Fibroblast of skin of scalp (primary cell): ENCODE results near the gene PIKFYVE.
"Not testable (repeated sequence)": the region's sequence is repeated elsewhere in the genome, so short reads cannot be mapped to it uniquely, and the experiment has no call there.

Source experiments
- DNase-seq: peaks from one replicate; pipeline ENCODE4 v3.0.0-alpha.2; 2013

Gene PIKFYVE

DNA sequence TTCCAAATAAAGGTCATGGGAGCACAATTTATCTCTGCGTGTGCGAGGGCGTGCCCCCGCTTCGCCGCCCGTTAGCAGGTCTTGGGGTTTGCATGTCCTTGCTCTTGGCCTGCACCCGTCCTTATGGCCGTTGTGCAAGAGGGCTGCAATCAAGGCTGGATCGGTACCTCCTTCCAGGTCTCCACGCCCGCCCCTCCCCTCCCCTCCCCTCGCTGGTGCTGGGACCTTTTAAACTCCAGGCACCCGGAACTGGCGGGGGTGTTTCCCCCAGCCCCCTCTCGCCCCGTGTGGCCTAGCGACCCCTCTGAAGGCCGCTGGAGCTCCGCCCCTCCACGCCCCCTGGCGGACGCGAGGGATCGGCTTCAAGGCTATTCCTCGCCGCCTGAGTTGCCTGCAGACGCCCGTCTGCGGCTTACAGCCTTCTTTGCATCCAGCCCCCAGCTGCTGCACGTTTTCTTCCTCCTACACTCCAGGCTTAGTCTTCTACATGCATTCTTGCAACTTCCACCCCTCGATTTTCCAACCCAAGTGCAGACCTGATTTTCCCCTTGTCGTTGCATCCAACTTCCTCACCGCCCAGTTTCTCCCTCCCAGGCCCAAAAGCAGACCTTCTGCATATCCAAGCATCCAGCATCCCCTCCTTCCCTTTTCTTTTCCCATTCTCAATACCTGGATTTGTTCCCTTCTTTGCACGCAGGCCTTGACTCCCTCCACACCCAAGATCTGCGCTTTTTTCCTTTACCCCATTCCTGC lies 11.8 kb upstream of the PIKFYVE start:
- DNase-seq, result peak; percentile 77

DNA sequence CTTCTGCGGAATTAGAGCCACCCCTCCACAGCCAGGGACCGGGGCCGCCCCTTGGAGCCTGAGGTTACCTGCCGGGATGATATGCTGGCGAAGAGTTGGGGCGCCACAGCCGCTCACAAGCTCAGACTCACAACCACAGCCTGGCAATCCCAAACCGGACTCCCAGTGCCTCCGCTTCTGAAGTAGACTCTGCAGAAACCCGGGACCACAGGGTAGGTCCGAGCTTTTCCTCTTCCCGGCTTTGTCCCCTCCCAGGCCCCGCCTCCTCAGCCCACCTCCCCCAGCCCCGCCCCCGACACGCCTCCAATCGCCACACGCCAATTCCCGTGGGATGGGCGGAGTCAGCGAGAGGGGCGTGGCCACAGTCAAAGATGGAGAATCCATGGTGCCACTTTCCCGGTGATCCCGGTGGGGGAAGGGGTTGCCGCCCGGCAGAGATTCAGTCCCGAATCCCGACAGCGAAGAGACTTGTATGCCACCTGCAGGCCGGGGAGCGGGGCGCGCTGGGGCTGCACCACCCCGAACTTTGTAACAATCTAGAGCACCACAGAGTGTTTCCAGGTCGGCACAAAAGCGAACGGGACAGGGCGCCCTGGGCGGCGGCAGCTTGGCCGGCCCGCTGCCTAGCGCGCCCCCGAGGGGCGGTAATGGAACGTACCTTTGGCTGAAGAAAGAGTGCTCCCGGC lies 11.0 kb upstream of the PIKFYVE start, which contains the start of gene IDH1:
Gene IDH1 (minus strand): TSS at position 201 of the 686 bp plus-strand sequence. CDS start 3,520 bp downstream, outside the sequence.
- DNase-seq, result peak; percentile 97

DNA sequence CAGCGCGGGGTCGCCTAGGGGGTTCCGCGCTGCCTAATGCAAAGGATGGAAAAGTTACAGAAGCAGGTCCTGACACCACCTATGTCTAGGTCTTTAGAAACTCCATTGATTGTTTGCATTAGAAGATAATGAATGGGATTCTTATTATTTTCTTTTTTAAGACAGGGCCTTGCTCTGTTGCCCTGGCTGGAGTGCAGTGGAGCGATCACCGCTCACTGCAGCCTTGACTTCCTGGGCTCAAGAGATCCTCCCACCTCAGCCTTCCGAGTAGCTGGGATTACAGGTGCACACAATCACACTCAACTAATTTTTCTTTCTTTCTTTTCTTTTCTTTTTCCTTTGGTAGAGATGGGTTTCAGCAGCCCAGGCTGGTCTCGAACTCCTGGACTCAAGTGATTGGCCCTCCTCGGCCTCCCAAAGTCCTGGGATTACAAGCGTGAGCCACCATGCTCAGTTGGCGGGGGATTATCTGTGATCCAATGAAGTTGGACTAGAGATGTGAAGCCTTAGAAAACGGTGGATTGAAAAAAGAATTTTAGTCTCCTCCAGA lies 10.4 kb upstream of the PIKFYVE start:
- no peak for DNase-seq

DNA sequence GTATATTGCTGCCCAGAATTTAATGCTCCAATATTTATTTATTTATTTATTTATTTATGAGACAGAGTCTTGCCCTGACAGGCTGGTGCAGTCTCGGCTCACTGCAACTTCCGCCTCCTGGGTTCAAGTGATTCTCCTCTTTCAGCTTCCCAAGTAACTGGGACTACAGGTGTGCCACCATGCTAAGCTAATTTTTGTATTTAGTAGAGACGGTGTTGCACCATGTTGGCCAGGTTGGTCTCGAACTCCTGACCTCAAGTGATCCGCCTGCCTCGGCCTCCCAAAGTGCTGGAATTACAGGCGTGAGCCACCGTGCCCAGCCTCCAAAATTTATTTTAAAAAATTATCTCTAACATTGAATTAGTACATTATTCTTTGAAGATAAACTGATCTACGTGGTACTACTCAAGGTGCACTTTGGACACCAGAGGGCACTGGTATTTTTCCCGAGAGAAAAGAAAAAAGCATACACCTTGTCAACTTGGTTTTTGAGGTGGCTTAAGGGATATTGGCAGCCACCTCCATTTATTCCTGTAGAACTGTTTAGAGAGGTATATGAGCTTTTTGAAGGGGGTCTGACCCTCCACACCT lies 9.8 kb upstream of the PIKFYVE start:
- no peak for DNase-seq

DNA sequence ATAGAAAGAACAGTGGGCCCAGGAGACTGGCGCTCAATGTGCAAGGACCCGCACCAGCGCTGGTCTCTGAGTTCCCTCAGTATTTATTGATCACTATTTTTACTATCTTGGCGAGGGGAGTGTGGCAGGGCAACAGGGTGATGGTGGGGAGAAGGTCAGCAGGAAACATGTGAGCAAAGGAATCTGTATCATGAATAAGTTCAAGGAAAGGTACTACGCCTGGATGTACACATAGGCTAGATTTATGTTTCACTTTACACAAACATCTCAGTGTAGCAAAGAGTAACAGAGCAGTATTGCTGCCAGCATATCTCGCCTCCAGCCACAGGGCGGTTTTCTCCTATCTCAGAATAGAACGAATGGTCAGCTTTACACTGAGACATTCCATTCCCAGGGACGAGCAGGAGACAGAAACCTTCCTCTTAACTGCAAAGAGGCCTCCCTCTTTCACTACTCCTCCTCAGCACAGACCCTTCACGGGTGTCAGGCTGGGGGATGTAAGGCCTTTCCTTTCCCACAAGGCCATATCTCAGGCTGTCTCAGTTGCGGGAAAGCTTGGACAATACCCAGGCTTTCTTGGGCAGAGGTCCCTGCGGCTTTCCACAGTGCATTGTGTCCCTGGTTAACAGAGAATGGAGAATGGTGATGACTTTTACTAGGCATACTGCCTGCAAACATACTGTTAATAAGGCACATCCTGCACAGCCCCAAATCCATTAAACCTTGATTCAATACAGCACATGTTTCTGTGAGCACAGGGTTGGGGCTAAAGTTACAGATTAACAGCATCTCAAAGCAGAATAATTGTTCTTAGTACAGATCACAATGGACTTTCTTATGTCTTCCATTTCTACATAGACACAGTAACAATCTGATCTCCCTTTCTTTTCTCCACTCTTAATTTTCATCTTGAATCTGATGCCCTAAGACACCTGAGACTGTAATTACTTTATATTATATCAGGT lies 8.9 kb upstream of the PIKFYVE start:
- DNase-seq, result not testable (repeated sequence)

DNA sequence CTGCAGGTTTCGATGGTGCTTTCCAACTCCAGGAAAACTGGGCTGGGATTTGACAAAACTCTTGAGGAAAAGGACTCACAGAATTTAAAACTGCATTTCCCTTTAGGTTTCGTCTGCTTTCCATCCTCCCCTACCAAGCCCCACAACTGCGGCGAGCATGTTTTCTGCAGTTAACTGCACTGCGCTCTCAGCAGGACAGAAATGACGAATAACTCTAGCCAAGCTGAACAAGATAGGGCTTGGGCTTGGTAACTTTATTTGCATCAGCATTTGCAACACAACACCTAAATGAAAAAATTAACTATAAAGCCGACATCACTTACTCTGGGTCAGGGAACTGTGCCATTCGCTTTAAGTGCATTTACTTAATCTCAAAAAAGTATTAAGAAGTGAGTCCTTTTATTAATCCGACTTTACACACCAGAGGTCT lies 669 bp upstream of the PIKFYVE start:
- peak; percentile 39 for DNase-seq

DNA sequence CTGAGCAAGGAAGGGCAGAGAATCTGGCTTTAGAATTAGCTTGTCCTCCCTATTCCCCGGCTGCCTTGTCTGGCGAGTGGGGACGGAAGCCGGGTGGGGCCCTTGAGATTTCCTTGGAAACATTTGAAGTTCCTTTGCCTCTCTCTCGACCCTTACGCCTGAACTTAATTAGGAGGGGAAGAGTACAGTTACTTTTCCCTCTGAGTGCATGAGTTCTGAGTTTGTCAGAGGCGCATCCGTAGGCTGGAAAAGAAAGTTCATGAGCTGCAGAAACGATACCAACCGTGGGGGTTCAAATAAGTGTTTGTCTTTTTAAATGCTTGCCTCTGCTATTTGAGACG lies 468 bp downstream of the PIKFYVE start:
- DNase-seq, result no peak

DNA sequence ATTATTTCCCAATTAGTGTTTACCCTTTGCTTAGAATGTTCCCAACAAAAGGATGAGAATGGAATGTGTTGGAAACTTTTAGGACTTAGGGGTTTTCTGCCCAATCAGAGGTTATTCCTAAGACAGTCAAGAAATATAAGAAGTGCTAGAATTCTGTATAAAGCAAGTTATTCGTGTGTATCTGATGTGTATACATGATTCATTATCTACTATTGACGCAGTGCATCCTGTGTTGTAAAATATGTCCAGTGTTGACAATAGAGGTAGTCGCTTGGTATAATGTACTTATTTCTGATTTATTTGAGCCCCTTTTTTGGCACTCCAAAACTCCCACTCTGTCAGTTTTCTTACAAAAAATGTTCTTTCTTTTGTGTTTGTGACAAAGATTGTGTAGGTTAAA lies 881 bp downstream of the PIKFYVE start:
- no peak for DNase-seq

DNA sequence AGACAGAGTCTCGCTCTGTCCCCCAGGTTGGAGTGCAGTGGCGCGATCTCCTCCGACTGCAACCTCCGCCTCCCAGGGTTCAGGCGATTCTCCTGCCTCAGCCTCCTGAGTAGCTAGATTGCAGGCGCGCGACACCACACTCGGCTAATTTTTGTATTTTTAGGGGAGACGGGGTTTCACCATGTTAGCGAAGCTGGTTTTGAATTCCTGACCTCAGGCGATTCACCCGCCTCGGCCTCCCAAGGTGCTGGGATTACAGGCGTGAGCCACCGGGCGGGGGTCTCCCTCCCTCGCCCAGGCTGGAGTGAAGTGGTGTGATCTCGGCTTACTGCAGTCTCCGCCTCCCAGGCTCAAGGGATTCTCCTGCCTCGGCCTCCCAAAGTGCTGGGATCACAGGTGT lies 1.5 kb downstream of the PIKFYVE start:
- not testable (repeated sequence) for DNase-seq

DNA sequence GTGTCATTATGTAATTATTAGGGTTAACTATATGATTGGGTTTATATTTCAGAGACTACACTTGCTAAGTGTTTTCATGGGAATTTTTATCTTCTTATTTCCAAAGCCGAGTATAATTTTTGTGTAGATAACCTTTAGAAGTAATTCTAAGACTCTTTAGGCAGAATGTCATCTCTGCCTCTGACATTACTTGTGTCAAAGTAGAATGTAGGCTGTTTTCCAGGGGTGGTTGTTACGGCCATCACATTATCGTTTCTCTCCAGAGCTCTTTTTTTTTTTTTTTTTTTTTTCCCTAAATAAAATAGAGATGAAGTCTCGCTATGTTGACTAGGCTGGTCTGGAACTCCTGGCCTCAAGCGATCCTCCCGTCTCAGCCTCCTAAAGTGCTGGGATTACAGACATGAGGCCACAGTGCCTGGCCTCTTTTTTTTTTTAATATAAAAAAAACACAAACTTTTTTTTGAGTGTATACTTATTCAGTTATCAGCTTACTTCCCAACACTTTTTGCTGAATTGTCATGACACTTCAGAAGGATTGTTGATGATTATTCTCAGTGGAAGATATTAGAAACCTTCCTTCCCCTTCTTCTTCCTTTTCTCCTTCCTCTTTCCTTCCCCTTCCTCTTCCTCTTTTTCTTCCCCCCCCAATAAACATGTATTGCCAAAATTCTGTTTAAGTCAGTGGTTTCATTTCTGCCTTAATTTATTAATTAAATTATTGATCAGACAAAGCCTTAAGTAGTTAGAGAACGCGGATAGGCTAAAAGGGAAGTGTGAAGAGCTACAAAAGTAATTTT lies 2.3 kb downstream of the PIKFYVE start:
- DNase-seq, result no peak

DNA sequence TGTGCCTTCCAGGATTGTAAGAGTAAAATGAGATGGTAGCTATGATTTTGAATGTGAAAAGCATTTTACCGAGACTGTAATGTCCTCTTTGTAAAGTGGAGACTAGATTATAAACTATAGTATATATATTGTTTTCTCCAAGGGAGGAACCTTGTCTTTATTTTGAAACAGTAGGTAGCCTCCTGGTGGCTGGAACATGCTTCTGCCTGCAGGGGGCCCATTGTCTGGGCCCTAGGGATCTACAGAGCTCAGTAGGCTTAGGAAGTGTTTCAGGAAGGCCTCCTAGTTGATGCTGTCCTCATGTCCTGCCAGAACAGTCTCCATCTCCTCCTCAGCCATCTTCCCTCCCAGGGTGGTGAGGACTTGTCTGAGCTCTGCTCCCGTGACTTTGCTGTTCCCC lies 3.0 kb downstream of the PIKFYVE start:
- no peak for DNase-seq

DNA sequence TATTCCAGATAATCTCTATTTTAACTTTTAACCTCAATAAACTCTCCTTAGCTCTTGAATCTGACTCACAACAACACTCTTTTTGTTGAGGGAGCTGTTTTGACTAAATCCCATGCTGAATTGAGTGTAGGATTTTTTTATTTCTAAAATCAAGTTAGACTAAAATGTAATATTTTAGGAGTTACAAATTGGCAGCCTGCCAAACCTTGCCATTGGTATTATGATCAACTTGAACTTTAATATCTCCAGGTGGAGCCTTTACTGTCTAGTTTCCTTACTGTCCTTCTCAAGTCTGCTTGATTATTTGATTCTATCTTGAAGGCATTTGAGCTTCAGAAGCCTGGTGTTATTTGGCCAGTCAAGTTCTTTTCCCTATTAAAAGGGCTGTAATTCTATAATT lies 8.7 kb downstream of the PIKFYVE start:
- no peak for DNase-seq

DNA sequence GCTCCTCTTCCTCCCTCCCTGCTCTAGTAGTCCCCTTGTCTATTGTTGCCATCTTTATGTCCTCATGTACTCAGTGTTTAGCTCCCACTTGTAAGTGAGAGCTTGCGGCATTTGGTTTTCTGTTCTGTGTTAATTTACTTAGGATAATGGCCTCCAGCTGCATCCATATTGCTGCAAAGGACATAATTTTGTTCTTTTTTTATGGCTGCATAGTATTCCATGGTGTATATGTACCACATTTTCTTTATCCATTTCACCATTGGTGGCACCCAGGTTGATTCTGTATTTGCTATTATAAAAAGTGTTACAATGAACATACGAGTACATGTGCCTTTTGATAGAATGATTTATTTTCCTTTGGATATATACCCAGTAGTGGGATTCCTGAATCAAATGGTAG lies 12.5 kb downstream of the PIKFYVE start:
- no peak for DNase-seq

DNA sequence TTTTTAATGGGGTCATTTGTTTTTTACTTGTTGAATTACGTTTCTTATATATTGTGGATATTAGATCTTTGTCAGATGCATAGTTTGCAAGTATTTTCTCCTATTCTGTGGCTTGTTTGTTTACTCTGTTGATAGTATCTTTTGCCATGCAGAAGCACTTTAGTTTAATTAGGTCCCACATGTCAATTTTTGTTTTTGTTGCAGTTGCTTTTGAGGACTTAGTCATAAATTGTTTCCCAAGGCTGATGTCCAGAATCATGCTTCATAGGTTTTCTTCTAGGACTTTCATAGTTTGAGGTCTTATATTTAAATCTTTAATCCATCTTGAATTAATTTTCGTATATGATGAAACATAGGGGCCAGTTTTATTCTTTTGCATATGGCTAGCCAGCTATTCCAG lies 13.2 kb downstream of the PIKFYVE start:
- DNase-seq, result no peak

DNA sequence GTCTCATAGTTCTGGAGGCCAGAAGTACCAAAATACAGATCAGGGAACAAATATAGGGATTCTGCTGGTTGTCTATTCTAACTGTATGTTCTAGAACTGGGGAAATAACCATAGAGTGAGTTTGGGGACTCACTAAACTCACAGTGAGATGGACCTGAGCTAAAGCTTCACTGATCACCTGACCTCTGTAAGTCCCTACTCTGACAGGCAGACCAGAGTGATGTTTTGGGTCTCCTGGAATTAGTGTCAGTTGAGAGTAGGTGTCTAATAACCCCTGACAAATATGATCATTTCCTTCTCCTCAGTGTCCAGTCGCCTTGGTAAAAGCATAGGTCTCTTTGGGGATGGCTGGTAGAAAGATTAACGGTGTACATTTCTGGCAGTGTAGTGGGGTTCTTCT lies 14.2 kb downstream of the PIKFYVE start:
- DNase-seq, result no peak

DNA sequence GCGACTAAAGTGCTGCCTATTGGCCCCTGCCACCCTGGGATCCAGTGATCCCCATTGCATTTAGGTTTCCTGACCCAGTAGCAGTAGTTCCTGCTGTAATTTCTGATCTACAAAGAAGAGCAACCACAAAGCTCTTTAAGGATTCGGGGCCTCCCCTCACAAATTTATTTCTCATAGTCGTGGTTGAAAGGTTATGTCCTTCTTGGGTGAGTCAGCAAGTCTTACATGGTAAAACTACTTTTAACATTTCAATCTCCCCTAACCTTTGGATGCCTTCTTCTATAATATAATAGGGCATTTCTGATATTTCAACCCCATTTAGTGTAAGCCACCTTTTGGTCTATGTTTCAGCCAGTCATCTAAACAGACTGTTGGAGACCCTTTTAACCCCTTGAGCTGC lies 14.9 kb downstream of the PIKFYVE start:
- peak; percentile 32 for DNase-seq

DNA sequence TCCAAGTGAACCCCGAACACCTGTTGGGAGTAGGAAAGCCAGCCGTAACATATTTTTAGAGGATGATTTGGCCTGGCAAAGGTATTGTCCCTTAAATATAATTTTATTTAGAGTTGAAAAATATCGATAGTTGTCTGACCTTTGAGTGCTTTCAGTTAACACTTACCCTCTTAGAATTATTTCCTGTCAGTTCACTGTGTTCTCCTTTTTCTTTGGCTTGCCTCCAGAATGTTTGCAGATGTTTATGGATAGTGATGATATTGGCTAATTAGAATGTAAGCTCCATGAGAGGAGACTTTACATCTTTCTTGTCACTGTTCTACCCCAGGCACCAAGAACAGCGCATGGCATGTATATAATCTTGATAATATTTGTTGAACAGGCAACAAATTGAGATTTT lies 19.8 kb downstream of the PIKFYVE start:
- no peak for DNase-seq

DNA sequence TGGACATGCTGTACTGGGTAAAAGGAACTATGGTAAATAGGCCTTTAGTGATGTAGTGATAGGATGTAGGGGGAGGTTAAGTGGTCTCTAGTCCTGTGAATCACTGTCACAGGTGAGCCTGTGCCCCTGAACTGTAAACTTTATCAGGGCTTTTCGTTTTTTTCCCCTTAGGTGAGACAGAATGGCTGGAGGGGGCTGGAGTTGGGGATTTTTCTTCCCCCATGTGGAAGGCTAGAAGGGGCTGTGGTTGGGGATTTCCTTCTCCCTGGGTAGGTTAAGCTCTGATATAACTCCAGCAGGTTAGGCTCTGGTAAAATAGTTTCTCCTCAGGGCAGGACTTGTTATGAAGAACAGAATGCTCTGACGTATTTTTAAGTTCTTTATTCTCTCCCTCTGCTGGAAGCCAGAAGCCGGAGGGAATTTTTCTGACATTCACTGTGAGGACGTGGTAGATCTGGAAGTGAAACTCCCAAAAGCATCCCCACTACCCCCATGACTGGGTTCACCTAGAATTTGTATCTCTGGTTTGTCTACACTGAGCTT lies 28.5 kb downstream of the PIKFYVE start:
- no peak for DNase-seq

DNA sequence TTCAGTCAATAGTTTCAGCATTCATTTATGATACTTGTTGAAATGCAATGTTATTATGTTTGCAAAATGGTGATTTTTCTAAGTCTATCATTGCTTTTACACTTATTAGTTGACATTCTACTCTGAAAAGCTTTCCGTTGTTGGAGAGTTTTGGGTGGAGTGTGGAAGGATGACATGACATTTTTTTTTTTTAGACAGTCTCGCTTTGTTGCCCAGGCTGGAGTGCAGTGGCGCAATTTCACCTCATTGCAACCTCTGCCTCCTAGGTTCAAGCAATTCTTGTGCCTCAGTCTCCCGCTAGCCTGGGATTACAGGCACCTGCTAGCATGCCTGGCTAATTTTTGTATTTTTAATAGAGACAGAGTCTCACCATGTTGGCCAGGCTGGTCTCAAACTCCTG lies 29.8 kb downstream of the PIKFYVE start:
- no peak for DNase-seq

DNA sequence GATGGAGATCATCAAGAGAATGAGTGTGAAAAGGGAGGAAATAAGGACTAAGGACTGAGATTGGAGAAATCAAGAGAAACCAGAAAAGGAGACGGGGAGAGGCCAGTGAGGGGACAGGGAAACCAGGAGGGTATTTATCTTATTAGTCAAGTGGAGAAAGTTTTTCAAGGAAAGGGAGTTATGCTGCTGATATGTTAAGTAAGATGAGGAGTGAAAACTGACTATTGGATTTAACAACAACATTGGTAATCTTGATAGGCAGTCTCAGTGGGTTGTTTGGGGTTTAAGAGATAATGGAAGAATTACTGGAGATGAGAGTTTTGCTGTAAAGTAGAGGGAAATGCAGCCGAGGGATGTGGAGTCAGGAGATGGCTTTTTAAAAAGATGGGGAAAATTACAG lies 30.6 kb downstream of the PIKFYVE start:
- no peak for DNase-seq

DNA sequence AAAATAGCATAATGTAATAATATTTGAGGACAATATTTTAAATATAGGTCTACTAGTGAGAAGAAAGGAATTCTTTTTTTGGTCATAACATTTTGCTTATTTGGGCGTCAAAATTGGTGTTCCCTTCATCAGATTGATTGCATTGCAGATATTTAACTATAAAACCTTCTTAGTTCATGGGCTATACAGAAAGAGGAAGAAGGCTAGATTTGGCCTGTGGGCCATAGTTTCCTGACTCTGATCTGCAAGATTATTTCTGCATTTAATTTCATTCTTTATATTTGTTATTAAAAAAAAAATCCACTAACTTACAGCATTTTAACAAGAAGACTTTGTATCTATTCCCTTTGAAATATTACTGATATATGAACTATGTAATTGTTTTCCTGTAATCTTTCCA lies 31.9 kb downstream of the PIKFYVE start:
- DNase-seq, result no peak
